Activated CD4-positive, alpha-beta T cell treated with anti-CD3 and anti-CD28 coated beads, Interleukin-2, amount 10 ng/mL, durations not matched to agents 24 days and 14 days (primary cell): ENCODE data around the gene SLC17A9. TPM values are rescaled to one million over a fixed set of nuclear protein-coding genes. Genes with fewer than 3 reads are reported as not detected.
A peak's percentile ranks its signal among the peaks of the same experiment; 100 is the strongest.

Experiments used
- DNase-seq: peaks from one replicate; pipeline ENCODE4 v3.0.0; 2022
- H3K27ac Mint-ChIP-seq: one replicate; pipeline ENCODE4 v1.8.0; 2022; ENCODE audit warnings: mild to moderate bottlenecking, mixed read lengths
- H3K27me3 Mint-ChIP-seq: one replicate; pipeline ENCODE4 v1.8.0; 2022; ENCODE audit warnings: mixed read lengths
- H3K36me3 Mint-ChIP-seq: one replicate; pipeline ENCODE4 v1.8.0; 2022; ENCODE audit warnings: low read depth, mild to moderate bottlenecking, mixed read lengths
- H3K4me1 Mint-ChIP-seq: one replicate; pipeline ENCODE4 v1.8.0; 2021; ENCODE audit warnings: mixed read lengths
- H3K4me3 Mint-ChIP-seq: one replicate; pipeline ENCODE4 v1.8.0; 2022; ENCODE audit warnings: mild to moderate bottlenecking, moderate library complexity, mixed read lengths
- H3K9me3 Mint-ChIP-seq: one replicate; pipeline ENCODE4 v1.8.0; 2021; ENCODE audit warnings: mixed read lengths
- intact Hi-C: fragments of 100-400 bp; cut with micrococcal nuclease; formaldehyde crosslinking; loops from one replicate; pipeline ENCODE4 v1.15.1; 2023
- total RNA-seq: library from RNA; stranded (reverse); gene quantifications from 2 replicates; pipeline ENCODE4 v1.2.3, GENCODE V29; 2022

Gene SLC17A9
- total RNA-seq, 1 donor from 2014 or later = 13.0 TPM

DNA sequence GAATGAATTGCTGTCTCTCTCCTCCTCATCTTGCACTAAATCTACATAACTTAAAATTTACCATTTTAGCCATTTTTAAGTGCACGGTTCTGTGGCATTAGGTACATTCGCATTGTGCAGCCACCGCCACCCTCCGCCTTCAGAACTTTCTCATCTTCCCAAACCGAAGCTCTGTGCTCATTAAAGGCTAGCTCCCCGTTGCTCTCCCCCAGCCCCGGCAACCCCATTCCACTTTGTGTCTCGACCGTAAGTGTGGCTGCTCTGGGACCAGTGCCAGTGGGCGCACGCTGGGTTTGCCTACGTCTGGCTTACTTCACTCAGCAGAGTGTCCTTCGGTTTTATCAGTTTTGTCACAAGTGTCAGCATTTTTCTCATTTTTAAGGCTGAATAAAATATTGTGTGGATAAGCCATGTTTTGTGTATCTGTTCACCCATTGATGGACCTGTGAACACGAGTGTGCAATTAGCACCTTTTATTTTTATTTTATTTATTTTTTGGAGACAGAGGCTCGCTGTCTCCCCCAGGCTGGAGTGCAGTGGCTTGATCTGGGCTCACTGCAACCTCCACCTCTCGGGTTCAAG, 16.8 kb downstream of the SLC17A9 start:
- no peak overlapping the region for H3K27ac Mint-ChIP-seq
- no peak for DNase-seq
- intact Hi-C loops = no loop called here
- no peak overlapping the region for H3K4me3 Mint-ChIP-seq
- no peaks in the 10 kb centered on the region for H3K9me3 Mint-ChIP-seq
- H3K4me1 Mint-ChIP-seq = peaks cover 14% of the 10 kb centered on the region
- H3K27me3 Mint-ChIP-seq = peaks cover 28% of the 10 kb centered on the region
- H3K36me3 Mint-ChIP-seq = peaks cover 1% of the 10 kb centered on the region

DNA sequence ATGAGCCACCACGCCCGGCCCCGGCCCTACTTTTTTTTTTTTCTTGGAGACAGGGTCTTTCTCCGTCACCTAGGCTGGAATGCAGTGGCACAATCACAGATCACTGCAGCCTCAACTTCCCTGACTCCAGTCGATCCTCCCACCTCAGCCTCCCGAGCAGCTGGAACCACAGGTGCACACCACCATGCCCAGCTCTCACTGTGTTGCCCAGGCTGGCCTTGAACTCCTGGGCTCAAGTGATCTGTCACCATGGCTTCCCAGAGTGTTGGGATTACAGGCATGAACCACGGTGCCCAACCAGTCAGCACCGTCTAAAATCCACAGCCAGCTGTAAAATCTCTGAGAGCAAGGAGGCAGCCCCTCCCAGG, 17.4 kb downstream of the SLC17A9 start:
- Mint-ChIP-seq H3K4me1 (peaks cover 14% of the 10 kb centered on the region), H3K27ac (no peak overlapping the region), H3K9me3 (no peaks in the 10 kb centered on the region), H3K27me3 (peaks cover 34% of the 10 kb centered on the region), H3K36me3 (peaks cover 1% of the 10 kb centered on the region), H3K4me3 (no peak overlapping the region)
- DNase-seq = no peak
- intact Hi-C loops = no loop called here

DNA sequence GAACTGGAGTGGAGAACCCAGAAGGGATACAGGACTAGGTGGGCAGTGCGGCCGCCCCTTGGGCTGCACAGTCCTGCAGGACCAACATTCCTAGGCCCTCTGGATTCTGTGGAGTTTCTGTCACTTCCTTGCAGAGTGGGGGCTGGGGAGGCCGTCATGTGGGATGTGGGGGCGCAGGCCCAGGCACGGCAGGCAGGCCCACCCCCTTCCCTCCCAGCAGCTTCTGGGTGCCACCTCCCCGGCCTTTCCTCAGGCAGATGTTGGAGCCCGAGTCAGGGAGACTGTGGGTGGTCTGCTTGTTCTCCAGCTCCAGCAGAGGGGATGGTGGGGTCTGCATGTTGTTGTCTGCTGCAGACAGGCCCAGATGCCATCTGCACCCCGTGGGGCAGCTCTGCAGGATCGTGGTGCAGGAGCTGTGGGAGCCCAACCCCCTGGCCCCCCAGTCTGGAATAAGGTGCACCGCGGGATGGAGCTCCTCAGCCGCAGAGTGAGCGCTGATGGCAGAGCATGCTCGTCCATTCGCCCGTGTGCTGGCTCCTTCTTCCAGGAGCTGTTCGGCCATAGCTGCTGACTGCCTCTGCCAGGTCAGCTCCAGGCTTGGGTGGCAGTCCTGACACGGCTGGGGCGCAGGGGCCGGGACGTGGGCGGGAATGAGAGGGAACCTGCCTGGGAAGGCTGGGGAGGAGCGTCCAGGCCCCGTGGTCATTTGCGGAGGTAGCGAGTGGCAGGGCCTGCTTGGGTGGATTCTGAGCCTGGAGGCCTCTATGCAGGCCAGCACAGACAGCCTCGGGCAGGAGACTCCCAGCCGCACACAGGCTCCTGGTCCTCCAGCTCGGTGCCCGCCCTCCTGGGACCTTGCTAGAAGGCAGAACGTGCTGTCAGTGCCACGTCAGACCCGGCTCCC, 18.1 kb downstream of the SLC17A9 start:
- intact Hi-C loops = no loop called here
- Mint-ChIP-seq H3K27ac (no peak overlapping the region), H3K36me3 (peaks cover 1% of the 10 kb centered on the region), H3K27me3 (peaks cover 35% of the 10 kb centered on the region), H3K9me3 (no peaks in the 10 kb centered on the region), H3K4me3 (no peak overlapping the region), H3K4me1 (peaks cover 14% of the 10 kb centered on the region)
- no peak for DNase-seq

DNA sequence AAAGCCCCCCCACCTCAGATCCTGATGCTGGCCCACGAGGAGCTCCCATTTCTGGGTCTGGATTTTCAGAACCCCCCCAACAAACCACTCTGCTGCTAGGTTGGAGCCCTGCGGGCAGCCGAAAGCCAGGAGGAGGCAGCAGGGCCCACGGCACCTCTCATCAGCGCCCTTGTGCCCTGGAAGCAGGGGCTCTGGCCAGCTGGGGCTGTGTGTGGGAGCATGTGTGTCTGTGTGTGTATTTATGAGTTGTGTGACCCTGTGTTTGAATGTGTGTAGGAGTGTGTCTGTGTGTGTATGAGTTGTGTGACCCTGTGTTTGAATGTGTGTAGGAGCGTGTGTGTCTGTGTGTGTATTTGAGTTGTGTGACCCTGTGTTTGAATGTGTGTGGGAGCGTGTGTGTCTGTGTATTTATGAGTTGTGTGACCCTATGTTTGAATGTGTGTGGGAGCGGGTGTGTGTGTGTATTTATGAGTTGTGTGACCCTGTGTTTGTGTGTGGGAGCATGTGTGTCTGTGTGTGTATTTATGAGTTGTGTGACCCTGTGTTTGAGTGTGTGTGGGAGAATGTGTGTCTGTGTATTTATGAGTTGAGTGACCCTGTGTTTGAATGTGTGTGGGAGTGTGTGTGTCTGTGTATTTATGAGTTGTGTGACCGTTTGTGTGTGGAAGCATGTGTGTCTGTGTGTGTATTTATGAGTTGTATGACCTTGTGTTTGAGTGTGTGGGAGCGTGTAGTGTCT, 18.9 kb downstream of the SLC17A9 start:
- DNase-seq = no peak
- Mint-ChIP-seq H3K9me3 (no peaks in the 10 kb centered on the region), H3K36me3 (no peaks in the 10 kb centered on the region), H3K4me1 (peaks cover 17% of the 10 kb centered on the region), H3K27ac (peak overlapping the region; percentile 11), H3K27me3 (peaks cover 39% of the 10 kb centered on the region), H3K4me3 (no peak overlapping the region)
- intact Hi-C loops = no loop called here

DNA sequence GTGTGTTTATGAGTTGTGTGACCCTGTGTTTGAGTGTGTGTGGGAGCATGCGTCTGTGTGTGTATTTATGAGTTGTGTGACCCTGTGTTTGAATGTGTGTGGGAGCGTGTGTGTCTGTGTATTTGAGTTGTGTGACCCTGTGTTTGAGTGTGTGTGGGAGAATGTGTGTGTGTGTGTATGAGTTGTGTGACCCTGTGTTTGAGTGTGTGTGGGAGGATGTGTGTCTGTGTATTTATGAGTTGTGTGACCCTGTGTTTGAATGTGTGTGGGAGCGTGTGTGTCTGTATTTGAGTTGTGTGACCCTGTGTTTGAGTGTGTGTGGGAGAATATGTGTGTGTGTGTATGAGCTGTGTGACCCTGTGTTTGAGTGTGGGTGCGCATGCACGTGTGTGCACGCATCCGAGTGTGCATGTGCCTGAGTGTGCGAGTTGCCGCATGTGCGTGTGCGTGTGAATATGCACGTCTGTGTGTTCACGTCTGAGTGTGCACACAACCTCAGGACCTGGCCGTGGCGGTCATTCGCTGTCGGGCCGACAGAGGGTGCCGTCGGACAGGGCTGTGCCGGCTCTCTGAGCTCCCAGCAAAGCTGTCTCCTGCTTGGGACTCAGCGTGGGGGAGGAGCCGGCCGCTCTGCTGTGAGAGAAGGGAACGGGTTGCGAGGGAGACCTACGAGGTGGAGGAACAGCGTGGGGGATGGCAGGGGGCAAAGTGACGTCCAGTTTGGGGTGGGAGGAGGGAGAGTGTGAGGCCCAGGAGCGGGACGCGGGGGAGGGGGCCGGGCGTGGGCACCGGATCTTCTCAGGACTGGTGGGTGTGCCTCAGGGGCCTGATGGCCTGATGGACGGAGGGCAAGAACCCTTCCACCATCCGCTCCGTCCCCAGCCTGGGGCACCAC, 19.7 kb downstream of the SLC17A9 start:
- intact Hi-C loops = loop anchor here (1.0 kb wide), 1 partner anchor 37 kb away; no protein-coding TSS in a partner anchor
- no peaks in the 10 kb centered on the region for H3K36me3 Mint-ChIP-seq
- no peaks in the 10 kb centered on the region for H3K9me3 Mint-ChIP-seq
- peaks cover 43% of the 10 kb centered on the region for H3K27me3 Mint-ChIP-seq
- peaks cover 20% of the 10 kb centered on the region for H3K4me1 Mint-ChIP-seq
- peak overlapping the region; percentile 56 for H3K4me3 Mint-ChIP-seq
- DNase-seq = peak; percentile 96
- peak overlapping the region; percentile 29 for H3K27ac Mint-ChIP-seq

DNA sequence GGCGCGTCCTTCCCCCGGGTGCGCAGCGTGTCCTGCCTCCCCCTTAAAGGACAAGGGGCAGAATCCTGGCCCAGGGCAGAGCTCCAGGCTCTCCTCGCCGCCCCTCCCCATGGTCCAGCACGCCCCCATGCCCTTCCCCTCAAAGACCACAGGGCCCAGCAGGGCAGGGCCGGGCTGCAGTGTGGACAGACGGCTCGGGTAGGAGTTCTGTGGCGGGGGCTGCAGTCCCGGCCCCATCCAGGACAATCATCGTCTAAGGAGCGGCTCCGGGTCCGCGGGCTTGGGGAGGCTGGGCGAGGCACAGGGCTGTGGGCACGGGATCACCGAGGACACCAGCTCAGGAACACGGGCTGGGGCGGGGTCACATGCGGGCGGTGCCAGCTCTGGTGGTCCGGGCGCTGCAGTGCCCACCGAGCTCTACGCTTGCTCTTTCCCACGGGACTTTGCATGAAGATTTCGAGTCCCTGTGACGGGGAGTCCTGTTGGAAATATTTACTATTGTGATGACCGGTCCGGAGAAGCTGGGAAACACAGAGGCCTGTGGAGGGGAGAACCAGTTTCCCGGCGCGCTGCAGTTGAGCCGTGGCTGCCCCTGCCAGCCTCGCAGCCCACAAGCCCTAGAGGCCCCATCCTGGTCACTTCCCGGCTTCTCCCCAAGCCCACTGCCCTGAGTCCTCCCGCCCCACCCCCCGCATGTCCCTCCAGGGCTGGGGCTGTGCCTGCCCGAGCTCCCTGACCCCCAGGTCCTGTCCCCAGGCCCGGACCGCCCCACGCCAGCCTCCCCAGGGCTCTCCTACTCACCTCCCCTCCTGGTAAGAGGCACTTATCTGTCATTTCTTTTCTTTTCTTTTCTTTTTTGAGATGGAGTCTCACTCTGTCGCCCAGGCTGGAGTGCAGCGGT, 20.6 kb downstream of the SLC17A9 start:
- H3K4me1 Mint-ChIP-seq = peaks cover 25% of the 10 kb centered on the region
- no peaks in the 10 kb centered on the region for H3K9me3 Mint-ChIP-seq
- H3K36me3 Mint-ChIP-seq = no peaks in the 10 kb centered on the region
- H3K27me3 Mint-ChIP-seq = peaks cover 43% of the 10 kb centered on the region
- H3K4me3 Mint-ChIP-seq = no peak overlapping the region
- H3K27ac Mint-ChIP-seq = peak overlapping the region; percentile 39
- intact Hi-C loops = loop anchor here (1.0 kb wide), 1 partner anchor 36 kb away; no protein-coding TSS in a partner anchor
- no peak for DNase-seq

DNA sequence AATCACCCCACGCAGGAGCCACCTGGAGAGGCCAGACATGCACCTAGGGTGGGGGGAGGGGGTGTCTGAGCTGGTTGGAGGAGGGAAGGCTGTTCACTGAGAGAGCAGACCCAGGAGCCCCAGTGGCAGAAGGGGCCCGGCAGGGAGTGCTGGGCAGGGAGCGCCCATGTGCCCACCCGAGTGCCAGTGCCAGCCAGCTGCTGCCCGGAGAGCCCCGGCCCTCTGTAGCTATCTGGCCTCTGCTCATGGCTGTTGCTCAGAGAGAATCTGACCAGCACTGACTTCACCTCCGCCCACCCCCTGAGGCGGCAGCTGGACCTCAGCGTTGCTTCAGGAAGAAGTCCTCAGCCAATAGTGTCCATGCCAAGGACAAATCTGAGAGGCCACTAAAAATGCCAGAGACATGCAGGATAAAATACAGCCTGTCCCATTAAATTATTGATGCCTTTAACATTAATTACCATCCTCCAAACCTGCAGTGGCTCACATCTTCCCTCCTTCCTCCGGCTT, 22.8 kb downstream of the SLC17A9 start:
- intact Hi-C loops = no loop called here
- no peaks in the 10 kb centered on the region for H3K9me3 Mint-ChIP-seq
- DNase-seq = no peak
- no peak overlapping the region for H3K4me3 Mint-ChIP-seq
- no peak overlapping the region for H3K27ac Mint-ChIP-seq
- H3K27me3 Mint-ChIP-seq = peaks cover 55% of the 10 kb centered on the region
- peaks cover 29% of the 10 kb centered on the region for H3K4me1 Mint-ChIP-seq
- H3K36me3 Mint-ChIP-seq = no peaks in the 10 kb centered on the region

DNA sequence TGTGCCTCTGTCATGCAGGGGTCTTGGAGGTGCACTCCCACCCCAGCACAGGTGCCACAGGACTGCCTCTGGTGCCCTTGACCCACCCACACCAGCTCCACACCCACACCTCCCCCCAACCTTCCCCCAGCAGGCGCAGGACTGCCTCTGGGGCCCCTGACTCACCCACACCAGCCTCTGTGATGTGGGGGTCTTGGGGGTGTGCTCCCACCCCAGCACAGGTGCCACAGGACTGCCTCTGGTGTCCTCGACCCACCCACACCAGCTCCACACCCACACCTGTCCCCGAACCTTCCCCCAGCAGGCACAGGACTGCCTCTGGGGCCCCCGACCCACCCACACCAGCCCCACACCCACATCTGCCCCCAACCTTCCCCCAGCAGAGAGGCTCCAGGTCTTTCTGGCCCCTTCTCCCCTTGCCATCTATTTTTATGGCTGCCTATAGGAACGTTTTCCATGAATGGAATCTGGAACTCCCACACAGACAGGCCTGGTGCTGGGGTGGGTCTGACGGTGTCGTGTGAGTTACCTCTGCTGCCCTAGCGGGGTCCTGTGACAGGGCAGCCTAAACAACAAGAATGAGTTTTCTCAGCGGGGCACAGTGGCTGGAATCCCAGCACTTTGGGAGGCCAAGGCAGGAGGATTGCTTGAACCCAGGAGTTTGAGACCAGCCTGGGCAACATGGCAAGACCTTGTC, 23.5 kb downstream of the SLC17A9 start:
- Mint-ChIP-seq H3K4me3 (no peak overlapping the region), H3K36me3 (no peaks in the 10 kb centered on the region), H3K27me3 (peaks cover 59% of the 10 kb centered on the region), H3K4me1 (peaks cover 29% of the 10 kb centered on the region), H3K9me3 (no peaks in the 10 kb centered on the region), H3K27ac (no peak overlapping the region)
- no peak for DNase-seq
- intact Hi-C loops = no loop called here

DNA sequence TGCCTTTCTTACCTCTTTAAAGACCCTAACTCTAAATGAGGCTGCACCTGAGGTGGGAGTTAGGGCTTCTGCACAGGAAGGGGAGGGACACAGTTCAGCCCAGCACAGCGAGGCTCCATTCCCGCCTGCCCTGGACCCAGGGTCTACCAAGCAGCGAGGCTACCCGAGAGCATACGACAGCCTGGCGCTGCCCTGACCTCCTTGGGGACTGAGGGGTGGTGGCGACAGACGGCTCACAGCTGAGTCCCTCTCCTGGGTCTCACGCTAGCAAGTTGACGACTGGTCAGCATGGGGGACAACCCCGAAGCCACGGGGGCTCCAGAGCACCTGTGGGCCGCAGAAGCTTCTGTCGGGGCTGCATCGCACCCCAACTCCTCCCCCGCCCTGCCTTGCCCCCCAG, 24.4 kb downstream of the SLC17A9 start:
- Mint-ChIP-seq H3K4me1 (peaks cover 27% of the 10 kb centered on the region), H3K4me3 (no peak overlapping the region), H3K36me3 (no peaks in the 10 kb centered on the region), H3K9me3 (no peaks in the 10 kb centered on the region), H3K27ac (no peak overlapping the region), H3K27me3 (peaks cover 57% of the 10 kb centered on the region)
- no peak for DNase-seq
- intact Hi-C loops = no loop called here

DNA sequence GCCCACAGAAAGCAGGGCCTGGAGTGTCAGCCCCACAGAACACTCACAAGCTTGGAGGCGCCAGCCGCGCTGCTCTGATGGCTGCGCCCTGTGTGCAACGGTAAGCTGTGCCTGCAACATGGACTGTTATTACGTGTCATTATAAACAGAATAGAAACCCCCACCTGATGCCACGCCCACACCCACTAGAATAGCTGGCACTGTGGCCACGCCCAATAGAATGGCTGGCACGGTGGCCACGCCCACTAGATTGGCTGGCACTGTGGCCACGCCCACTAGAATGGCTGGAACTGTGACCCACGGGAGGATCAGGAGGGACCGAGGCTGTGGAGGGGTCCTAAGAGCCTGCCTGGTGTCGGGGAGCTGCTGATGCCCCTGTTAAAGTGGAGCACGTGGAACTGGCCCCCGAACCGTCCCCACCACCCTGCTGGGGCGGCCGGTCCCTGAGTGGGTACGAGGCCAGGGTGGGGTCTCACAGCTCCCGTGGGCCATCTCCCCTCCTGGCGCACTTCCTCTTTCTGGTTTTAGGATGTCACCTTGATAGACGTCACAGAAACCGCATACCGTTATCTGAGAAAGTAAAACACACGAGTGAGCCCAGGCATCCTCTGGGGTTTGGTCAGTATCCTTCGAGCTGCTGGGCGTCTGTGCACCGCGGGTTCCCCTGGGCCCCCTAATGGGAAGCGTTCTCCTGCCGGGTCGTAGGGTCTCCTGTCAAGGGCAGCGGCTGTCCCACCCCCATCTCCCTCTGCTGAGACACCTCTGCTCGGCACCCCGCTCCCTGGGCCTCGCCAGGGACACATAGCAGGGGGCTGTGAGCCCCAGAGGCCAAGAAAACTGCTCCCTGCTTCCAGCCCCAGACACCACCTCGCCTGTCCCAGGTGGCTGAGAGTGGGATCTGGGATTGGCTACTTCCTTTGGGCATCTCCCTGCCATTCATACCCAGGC, 25.4 kb downstream of the SLC17A9 start:
- Mint-ChIP-seq H3K4me1 (peaks cover 23% of the 10 kb centered on the region), H3K4me3 (peak overlapping the region; percentile 56), H3K36me3 (no peaks in the 10 kb centered on the region), H3K27ac (no peak overlapping the region), H3K9me3 (no peaks in the 10 kb centered on the region), H3K27me3 (peaks cover 51% of the 10 kb centered on the region)
- intact Hi-C loops = no loop called here
- DNase-seq = peak; percentile 85

DNA sequence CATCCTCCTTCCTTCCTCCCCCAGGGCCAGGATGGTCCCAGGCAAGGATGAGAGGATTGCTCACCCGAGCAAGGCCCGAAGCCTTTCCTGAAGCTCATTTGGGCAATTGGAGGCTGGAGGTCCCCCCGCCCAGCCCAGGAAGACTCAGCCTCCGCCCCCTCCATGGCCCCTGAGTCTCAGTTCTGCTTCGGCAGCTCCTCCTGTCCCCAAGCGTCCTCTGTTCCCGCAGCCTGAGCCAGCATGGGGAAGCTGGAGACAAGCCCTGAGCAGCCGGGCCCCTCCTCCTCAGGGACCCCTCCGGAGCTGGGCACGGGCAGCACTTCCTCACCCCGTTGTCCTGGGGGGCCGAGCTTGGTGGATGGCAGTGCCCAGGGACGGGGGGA, 26.0 kb downstream of the SLC17A9 start:
- Mint-ChIP-seq H3K27ac (no peak overlapping the region), H3K9me3 (no peaks in the 10 kb centered on the region), H3K36me3 (no peaks in the 10 kb centered on the region), H3K27me3 (peaks cover 50% of the 10 kb centered on the region), H3K4me3 (peak overlapping the region; percentile 56), H3K4me1 (peaks cover 21% of the 10 kb centered on the region)
- no peak for DNase-seq
- intact Hi-C loops = no loop called here
